GM18511 (cell line): Measurements from ENCODE around the gene DCTN4.
"Not testable (repeated sequence)": the region's sequence is repeated elsewhere in the genome, so short reads cannot be mapped to it uniquely, and the experiment has no call there.

Experiments used
- ATAC-seq: cut with Tn5 transposase; IDR thresholded peaks from one replicate; pipeline ENCODE4 v1.9.1; 2021; ENCODE audit warnings: mild to moderate bottlenecking, moderate library complexity; ENCODE audit not compliant: unreplicated experiment

The DCTN4 gene

DNA sequence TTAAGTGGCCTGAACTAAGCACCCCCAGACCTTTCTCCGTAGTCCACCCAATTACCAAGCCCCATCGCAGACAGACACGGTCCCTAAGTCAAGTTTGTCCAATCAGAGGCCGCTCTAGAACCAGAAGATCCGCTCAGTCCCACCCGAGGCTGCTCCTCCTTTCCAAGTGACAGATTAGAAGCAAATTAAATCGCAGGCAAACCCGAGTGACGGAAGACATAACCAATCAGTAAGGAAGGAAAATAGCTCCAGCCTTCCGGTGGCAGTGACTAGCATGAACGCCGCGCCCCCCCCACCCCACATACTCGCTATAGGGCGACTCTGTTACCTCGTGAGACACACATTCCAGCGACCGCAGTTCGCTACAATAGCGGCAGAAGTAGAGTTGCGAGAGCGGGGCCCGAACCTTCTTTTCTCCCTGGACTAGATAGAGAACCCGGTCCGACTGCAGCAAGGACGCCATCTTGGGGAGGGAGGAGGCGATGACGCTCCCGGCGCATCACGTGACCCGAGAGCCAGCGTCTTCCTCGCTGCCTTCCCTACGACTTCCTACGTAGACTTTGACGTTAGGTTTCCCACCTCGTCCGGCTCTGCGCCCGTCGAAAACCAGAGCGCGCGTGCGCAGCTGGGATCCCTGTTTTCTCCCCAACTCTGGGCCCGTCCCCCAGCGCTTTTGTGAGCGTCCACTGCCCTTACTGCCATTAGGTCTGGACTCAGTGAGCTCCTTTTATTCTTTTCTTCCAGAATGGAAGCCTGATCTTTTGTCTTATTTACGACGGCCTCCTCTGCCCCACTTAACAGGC is at the start of gene DCTN4:
TSS of gene DCTN4 (minus strand) at position 487 of the 803 bp plus-strand sequence. CDS start at position 463, 24 bp downstream.
- ATAC-seq: peak; percentile 98

GRCh38 chr5:150804388-150804787 is 45.6 kb upstream of the DCTN4 start:
- ATAC-seq: no peak

DNA sequence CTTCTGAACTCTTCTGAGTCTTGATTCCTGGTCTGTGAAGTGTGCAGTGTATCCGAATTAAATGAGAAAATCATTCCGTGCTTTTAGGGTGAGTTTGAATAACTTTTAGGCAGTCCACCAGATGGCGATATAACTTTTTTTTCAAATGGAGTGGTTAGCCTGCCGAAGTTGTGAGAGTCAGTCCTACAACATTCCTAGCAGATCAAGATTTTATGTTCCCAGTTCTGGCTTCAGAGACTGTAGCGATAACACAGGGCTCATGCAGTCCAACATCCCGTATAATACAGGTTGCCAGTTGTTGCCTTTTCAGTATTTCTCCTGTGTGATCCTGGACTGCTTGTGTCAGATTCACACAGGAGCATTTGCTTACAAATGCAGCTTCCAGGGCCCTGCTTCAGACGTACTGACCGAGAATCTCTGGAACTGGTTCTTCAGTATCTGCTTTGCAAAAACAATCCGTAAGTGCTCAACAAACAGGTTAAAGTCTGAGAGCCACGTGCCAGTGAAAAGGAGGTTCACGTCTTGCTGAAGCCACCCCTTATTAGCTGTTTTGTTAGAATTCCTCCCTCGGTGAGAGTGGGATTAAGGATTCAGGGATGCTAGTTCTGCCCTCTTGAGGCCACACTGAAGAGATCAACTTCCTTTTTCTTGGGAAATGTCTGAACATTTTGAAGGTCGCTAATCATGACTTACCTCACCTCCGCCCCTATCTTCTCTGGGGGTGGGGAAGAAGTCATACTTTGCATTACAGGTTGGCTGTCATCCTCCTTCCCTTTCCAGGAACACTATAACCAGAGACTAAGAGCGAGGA is 42.5 kb upstream of the DCTN4 start:
- ATAC-seq: peak; percentile 78

DNA sequence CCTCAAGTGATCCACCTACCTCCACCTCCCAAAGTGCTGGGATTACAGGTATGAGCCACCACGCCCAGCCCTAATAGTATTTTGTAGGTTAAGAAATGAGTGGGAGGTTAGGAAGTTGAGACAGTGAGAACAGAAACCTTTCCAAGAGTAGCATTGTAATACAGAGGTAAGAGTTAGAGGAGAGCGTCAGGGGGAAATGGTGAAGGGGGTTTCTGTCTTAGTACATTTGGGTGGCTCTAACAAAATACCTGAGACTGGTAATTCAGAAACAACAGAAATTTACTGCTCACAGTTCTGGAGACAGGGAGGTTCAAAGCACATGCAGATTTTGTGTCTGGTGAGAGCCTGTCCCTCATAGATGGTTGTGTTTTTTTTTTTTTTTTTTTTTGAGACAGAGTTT is 38.6 kb upstream of the DCTN4 start:
- no peak for ATAC-seq

GRCh38 chr5:150794927-150795326 is 36.1 kb upstream of the DCTN4 start:
- no peak for ATAC-seq

GRCh38 chr5:150793423-150793888 is 34.6 kb upstream of the DCTN4 start:
- not testable (repeated sequence) for ATAC-seq

GRCh38 chr5:150791536-150791935 is 32.7 kb upstream of the DCTN4 start:
- ATAC-seq: no peak

- peak; percentile 97 for ATAC-seq
These were observed 31.3 kb upstream of the DCTN4 start for GRCh38 chr5:150789943-150790611.

GRCh38 chr5:150789450-150789849 is 30.6 kb upstream of the DCTN4 start:
- no peak for ATAC-seq

DNA sequence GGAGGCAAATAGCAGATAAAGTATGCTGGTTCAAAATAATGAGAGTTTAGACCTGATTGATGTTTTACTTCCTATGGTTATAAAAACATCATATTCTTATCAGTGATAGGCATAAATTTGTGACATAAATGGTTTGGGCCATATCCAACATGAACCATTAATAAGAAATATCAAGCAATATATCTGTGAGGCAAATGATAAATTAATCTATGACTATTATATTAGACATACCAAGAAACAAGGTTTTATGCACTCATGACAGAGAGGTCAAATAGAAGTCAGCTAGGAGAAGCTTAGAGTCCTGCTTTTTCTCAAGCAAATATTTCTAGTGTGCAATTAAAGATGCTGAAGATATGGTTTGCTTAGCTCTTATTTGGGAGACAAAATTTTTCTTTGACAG is 30.2 kb upstream of the DCTN4 start:
- ATAC-seq: no peak

DNA sequence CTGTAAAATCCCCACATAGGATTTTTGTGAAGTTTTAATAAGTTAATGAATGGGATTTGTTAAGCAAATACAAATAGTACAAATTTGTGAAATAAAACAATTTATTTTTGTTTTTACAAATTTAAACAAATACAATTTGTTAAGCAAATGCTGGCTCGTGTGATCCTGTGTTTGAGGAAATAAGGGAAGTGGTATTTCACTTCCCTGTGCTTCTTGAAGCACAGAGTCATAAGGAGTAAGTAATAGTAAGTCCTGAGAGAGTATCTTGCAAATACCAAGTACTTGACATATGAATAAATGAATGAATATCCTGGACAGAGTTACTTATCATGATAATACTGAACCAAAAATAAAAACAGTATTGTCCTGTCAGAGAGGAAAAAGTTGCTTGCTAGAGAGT is 28.8 kb upstream of the DCTN4 start:
- ATAC-seq: no peak

- no peak for ATAC-seq
These were observed 28.1 kb upstream of the DCTN4 start for GRCh38 chr5:150786876-150787275.

GRCh38 chr5:150785950-150786349 is 27.1 kb upstream of the DCTN4 start:
- ATAC-seq: no peak

- peak; percentile 60 for ATAC-seq
These were observed 24.7 kb upstream of the DCTN4 start for GRCh38 chr5:150783422-150783928.

- no peak for ATAC-seq
These were observed 24.0 kb upstream of the DCTN4 start for GRCh38 chr5:150782850-150783249.

DNA sequence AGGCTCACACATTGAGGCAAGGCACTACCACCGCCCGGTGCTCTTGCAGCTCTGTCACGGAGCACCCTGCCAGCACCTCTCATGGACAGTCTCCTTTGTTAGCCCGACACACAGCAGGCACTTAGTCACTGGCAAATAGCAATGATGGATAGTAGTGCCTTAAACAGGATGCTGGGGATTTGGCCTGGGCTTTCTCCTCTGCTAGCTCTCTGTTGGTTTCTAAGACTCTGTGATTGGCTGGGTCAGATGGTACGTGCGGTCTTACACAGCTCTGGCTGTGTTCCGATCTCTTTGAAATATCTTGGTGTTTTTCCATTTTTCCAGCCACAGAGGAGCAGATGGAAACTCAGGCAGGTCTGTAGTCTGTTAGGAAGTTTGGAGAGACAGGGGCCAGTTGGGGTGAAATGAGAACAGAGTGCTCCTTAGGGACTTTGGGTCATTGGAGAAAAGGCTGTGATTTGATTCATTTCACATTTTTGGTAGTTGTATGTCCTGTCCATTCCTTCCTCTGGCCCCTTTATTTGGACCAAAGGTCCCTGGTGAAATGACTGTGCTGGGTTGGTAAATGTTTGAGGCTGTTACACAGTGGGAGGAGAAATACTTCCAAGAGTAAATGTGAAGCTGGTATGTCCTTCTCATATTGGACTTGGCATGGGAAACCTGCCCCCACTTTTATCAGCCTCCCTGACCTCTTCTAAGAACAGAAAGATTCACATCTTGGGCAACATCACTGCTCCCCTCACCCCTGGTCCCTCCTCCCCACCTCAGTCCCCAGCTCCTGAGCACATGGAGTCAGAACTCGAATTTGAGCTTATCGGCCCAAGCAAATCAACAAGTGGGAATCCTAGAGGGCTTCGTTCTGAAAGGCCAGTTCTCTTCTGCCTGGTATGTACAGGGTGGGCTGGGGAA is 23.1 kb upstream of the DCTN4 start:
- ATAC-seq: no peak

DNA sequence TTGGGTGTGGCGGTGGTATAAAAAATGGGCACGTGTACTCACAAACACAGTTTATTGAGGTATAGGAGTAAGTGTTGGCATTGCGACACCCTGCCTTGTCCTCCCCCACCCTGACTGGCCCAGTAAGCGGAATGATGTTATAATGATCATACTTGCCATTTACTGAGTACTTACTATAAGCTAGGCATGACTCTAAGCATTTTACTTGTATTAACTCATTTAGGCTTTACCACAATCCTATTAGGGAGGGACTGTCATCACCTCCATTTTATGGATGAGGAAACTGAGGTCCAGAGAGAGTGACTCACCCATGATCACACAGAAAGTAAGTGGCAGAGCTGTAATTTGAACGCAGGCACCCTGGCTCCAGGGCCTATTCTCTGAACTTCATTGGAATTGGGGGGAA is 22.0 kb upstream of the DCTN4 start:
- no peak for ATAC-seq

DNA sequence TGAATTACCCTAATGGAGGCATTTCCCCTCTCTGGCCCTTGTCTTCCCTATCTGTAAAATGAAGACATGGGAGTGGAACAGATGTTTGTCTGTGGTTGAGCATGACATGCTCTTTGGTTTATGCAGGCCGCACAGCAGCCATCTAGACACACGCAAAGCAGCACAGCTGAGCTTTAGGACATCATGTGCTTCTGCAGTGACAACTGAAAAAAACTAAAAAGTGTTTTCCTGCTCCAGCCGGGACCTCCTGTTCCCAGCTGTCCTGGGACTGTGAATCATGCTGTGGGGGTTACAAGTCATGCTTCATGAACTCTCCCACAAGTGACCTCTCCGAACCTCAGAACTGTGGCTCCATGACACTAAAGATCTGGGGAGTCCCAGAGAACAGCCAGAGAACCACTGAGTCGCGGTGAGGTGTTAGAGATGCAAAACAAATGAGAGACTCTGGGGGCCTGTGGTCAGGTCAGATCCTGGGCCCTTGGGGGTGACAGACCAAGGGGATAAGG is 21.4 kb upstream of the DCTN4 start:
- peak; percentile 56 for ATAC-seq

- no peak for ATAC-seq
These were observed 20.8 kb upstream of the DCTN4 start for GRCh38 chr5:150779397-150780186.
